ENCODE measurements around the gene CACTIN.
"Not testable (repeated sequence)": the region's sequence is repeated elsewhere in the genome, so short reads cannot be mapped to it uniquely, and the experiment has no call there.

The CACTIN gene

GRCh38 chr19:3661284-3662238, 35.0 kb upstream of the CACTIN start:
- no peak for DNase-seq

- no peak for DNase-seq
Measured at GRCh38 chr19:3660493-3661219, 34.1 kb upstream of the CACTIN start.

- DNase-seq, result no peak
Measured at GRCh38 chr19:3659746-3660112, 33.1 kb upstream of the CACTIN start.

GRCh38 chr19:3658870-3659745, 32.5 kb upstream of the CACTIN start:
- no peak for DNase-seq

- DNase-seq, result no peak
Measured at GRCh38 chr19:3658004-3658869, 31.6 kb upstream of the CACTIN start.

- DNase-seq, result no peak
Measured at GRCh38 chr19:3657395-3657769, 30.8 kb upstream of the CACTIN start.

GRCh38 chr19:3656747-3657394, 30.3 kb upstream of the CACTIN start:
- DNase-seq, result no peak

GRCh38 chr19:3656073-3656746, 29.6 kb upstream of the CACTIN start:
- DNase-seq, result no peak

GRCh38 chr19:3655402-3656072, 28.9 kb upstream of the CACTIN start:
- no peak for DNase-seq

- DNase-seq, result no peak
Measured at GRCh38 chr19:3653865-3654513, 27.4 kb upstream of the CACTIN start.

- no peak for DNase-seq
Measured at GRCh38 chr19:3653081-3653795, 26.6 kb upstream of the CACTIN start.

- DNase-seq, result no peak
Measured at GRCh38 chr19:3652422-3652821, 25.8 kb upstream of the CACTIN start.

GRCh38 chr19:3651684-3652083, 25.1 kb upstream of the CACTIN start:
- no peak for DNase-seq

GRCh38 chr19:3649888-3650287, 23.3 kb upstream of the CACTIN start:
- no peak for DNase-seq

GRCh38 chr19:3648037-3648905, 21.7 kb upstream of the CACTIN start:
- DNase-seq, result no peak

- not testable (repeated sequence) for DNase-seq
Measured at GRCh38 chr19:3647102-3647501, 20.5 kb upstream of the CACTIN start.

GRCh38 chr19:3646336-3647092, 19.9 kb upstream of the CACTIN start:
- DNase-seq, result no peak

Measured in left hindlimb (tissue), 1 donor.